OCI-LY7 (cell line): Measurements from ENCODE around the gene GGCX.

Experiments used
- EZH2phosphoT487 ChIP-seq: fragments of 200-600 bp; sonication (generic); IDR thresholded peaks from 2 replicates; pipeline ENCODE4 v1.6.1; 2018; ENCODE audit warnings: low read depth, borderline replicate concordance, mild to moderate bottlenecking, mixed run types, antibody characterized with exemption, low read length, moderate library complexity, mixed read lengths
- TF ChIP-seq, protein P1 (sequence below): fragments of 200-600 bp; sonication (generic); conservative IDR thresholded peaks from 2 replicates; pipeline ENCODE4 v1.5.1; 2014; ENCODE audit warnings: mild to moderate bottlenecking, antibody characterized with exemption, low read length, moderate library complexity, mixed read lengths

GRCh38 chr2:85606116-85606455 lies 44.8 kb upstream of the GGCX start:
- TF ChIP-seq, protein P1, sequence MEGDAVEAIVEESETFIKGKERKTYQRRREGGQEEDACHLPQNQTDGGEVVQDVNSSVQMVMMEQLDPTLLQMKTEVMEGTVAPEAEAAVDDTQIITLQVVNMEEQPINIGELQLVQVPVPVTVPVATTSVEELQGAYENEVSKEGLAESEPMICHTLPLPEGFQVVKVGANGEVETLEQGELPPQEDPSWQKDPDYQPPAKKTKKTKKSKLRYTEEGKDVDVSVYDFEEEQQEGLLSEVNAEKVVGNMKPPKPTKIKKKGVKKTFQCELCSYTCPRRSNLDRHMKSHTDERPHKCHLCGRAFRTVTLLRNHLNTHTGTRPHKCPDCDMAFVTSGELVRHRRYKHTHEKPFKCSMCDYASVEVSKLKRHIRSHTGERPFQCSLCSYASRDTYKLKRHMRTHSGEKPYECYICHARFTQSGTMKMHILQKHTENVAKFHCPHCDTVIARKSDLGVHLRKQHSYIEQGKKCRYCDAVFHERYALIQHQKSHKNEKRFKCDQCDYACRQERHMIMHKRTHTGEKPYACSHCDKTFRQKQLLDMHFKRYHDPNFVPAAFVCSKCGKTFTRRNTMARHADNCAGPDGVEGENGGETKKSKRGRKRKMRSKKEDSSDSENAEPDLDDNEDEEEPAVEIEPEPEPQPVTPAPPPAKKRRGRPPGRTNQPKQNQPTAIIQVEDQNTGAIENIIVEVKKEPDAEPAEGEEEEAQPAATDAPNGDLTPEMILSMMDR: no peak
- TF ChIP-seq EZH2phosphoT487: no peak
